ENCODE results near the gene CDPF1. TPM values are rescaled to one million over a fixed set of nuclear protein-coding genes. Genes with fewer than 3 reads are reported as not detected.

Gene CDPF1
- total and polyA plus RNA-seq, 2 experiments from 2014 or later: 26.4 to 44.9 TPM

GRCh38 chr22:46286006-46286405, 35.9 kb upstream of the CDPF1 start:
- no peak for DNase-seq (ENCODE audit: low read depth in 1 of 2, low spot score in 1 of 2)
- Histone ChIP-seq H3K36me3 (peaks cover 17% of the 10 kb centered on the region), H3K4me1 (ENCODE audit: low read depth) (no peaks in the 10 kb centered on the region), H3K9me3 (ENCODE audit: low read depth) (no peaks in the 10 kb centered on the region), H3K27ac (no peak overlapping the region), H3K4me3 (no peak overlapping the region), H3K27me3 (no peaks in the 10 kb centered on the region)
- TF ChIP-seq, protein P1, sequence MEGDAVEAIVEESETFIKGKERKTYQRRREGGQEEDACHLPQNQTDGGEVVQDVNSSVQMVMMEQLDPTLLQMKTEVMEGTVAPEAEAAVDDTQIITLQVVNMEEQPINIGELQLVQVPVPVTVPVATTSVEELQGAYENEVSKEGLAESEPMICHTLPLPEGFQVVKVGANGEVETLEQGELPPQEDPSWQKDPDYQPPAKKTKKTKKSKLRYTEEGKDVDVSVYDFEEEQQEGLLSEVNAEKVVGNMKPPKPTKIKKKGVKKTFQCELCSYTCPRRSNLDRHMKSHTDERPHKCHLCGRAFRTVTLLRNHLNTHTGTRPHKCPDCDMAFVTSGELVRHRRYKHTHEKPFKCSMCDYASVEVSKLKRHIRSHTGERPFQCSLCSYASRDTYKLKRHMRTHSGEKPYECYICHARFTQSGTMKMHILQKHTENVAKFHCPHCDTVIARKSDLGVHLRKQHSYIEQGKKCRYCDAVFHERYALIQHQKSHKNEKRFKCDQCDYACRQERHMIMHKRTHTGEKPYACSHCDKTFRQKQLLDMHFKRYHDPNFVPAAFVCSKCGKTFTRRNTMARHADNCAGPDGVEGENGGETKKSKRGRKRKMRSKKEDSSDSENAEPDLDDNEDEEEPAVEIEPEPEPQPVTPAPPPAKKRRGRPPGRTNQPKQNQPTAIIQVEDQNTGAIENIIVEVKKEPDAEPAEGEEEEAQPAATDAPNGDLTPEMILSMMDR (IDR thresholded peaks at IDR 0.05; ENCODE audit: low read depth, low read length): no peak

DNA sequence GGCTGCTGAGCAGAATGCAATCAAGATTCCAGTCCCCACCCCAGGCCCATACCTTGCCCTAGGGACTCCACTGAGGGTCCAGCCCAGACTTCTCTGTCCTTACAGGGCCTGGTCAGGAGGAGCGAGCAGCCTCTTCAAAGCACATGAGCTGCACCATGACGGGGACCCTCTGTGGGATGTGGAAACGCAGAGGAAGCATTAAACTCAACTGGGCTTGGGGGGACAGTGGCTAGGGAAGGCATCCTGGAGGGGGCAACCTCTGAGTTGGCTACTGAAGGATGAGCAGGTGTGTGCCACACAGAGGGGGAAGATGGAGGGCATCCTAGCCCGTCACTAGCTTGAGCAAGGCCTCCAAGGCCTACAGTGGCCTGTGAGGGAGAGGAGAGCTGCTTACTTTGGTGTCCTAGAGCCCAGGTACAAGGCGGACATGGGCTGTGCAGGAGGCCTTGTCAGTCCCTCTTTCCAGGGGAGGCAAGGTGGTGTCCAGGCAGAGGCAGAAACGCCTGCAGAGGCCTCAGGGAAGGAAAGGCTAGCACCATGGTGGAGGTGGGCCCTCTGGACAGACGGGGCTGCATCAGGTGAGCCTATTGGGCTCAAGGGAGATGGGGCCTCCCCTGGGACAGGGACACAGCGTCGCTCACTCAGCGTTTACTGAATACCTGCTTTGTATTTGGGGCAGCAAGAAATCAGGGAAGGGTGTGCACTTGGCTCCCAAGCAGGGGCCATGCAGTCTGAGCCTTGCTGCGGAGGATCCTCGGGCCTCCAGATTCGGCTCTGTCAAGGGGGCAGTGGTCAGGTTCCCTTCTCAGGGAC, 32.0 kb upstream of the CDPF1 start:
- TF ChIP-seq, protein P1 (IDR thresholded peaks at IDR 0.05; ENCODE audit: low read depth, low read length): no peak
- DNase-seq (ENCODE audit: low read depth in 1 of 2, low spot score in 1 of 2): no peak
- Histone ChIP-seq H3K36me3 (peaks cover 26% of the 10 kb centered on the region), H3K4me3 (no peak overlapping the region), H3K27ac (no peak overlapping the region), H3K9me3 (ENCODE audit: low read depth) (no peaks in the 10 kb centered on the region), H3K4me1 (ENCODE audit: low read depth) (no peaks in the 10 kb centered on the region), H3K27me3 (no peaks in the 10 kb centered on the region)

- no peak for DNase-seq (ENCODE audit: low read depth in 1 of 2, low spot score in 1 of 2)
- H3K27ac ChIP-seq: no peak overlapping the region
- no peaks in the 10 kb centered on the region for H3K4me1 ChIP-seq (ENCODE audit: low read depth)
- H3K9me3 ChIP-seq (ENCODE audit: low read depth): no peaks in the 10 kb centered on the region
- TF ChIP-seq, protein P1 (IDR thresholded peaks at IDR 0.05; ENCODE audit: low read depth, low read length): no peak
- H3K27me3 ChIP-seq: no peaks in the 10 kb centered on the region
- H3K36me3 ChIP-seq: peaks cover 25% of the 10 kb centered on the region
- H3K4me3 ChIP-seq: no peak overlapping the region
Observed at GRCh38 chr22:46280999-46281623, 31.0 kb upstream of the CDPF1 start.

- TF ChIP-seq, protein P1 (IDR thresholded peaks at IDR 0.05; ENCODE audit: low read depth, low read length): no peak
- Histone ChIP-seq H3K36me3 (peaks cover 31% of the 10 kb centered on the region), H3K9me3 (ENCODE audit: low read depth) (no peaks in the 10 kb centered on the region), H3K4me1 (ENCODE audit: low read depth) (no peaks in the 10 kb centered on the region), H3K4me3 (no peak overlapping the region), H3K27ac (no peak overlapping the region), H3K27me3 (no peaks in the 10 kb centered on the region)
- no peak for DNase-seq (ENCODE audit: low read depth in 1 of 2, low spot score in 1 of 2)
Observed at GRCh38 chr22:46280063-46280817, 30.1 kb upstream of the CDPF1 start.

DNA sequence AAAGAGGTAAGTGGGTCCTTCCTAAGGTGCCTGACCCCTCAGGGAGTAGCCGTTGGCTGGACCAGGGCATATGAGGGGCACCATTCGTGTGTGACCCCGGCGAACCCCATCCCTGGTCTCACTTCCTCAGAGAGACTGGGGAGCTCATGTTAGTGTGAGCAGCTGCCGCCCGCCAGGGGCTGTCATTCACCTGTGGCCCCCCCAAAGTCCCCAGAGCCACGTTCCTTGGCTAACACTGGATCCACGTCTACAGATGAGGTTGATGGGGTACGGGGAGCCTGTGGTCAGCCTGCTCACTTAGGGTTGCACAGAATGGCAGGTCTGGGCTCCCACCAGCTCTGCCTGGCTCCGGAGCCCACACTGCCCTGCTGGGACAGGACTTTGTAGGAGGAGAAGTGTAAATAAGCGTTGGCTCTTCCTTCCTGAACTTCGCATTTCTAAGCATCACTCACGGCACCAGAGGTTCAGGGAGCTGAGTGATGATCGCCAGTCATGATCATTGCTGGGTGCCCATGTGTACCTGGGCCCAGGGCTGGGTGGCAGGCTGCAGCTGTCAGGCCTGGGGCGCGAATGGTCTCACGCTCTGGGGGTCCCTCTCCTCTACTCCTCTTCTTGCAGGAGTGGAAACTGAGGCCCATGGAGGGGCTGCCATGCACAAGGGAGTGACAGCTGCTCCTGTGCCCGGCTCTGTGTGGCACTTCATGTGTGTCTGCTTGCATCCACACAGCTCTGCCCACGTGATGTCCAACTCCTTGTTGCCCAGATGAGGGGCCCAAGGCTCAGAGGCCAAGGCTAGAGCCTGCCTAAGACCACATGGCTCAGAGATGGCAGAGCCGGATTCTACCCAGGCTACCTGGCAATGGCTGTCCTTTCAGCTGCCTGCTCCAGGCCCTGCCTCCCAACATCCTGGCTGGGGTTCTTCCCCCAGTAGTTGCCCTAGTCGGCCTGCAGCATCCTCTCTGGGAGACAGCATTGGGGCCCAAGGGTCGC, 28.9 kb upstream of the CDPF1 start:
- H3K36me3 ChIP-seq: peaks cover 27% of the 10 kb centered on the region

More for the DNA sequence above, 28.9 kb upstream of the CDPF1 start:
- Histone ChIP-seq H3K4me1 (ENCODE audit: low read depth) (no peaks in the 10 kb centered on the region), H3K27ac (no peak overlapping the region), H3K27me3 (no peaks in the 10 kb centered on the region), H3K9me3 (ENCODE audit: low read depth) (no peaks in the 10 kb centered on the region), H3K4me3 (no peak overlapping the region)
- DNase-seq (ENCODE audit: low read depth in 1 of 2, low spot score in 1 of 2): no peak
- TF ChIP-seq, protein P1 (IDR thresholded peaks at IDR 0.05; ENCODE audit: low read depth, low read length): no peak
